Activated gamma-delta T cell treated with anti-CD3 and anti-CD28 coated beads, Interleukin-2, amount 50 U/mL, for 16 hours (primary cell): ENCODE results near the gene SMAD2.
"Not testable (repeated sequence)": the region's sequence is repeated elsewhere in the genome, so short reads cannot be mapped to it uniquely, and the experiment has no call there.

ENCODE experiments used
- DNase-seq: peaks from one replicate; pipeline ENCODE4 v3.0.0-alpha.2; 2020; ENCODE audit warnings: low read depth

Gene SMAD2

DNA sequence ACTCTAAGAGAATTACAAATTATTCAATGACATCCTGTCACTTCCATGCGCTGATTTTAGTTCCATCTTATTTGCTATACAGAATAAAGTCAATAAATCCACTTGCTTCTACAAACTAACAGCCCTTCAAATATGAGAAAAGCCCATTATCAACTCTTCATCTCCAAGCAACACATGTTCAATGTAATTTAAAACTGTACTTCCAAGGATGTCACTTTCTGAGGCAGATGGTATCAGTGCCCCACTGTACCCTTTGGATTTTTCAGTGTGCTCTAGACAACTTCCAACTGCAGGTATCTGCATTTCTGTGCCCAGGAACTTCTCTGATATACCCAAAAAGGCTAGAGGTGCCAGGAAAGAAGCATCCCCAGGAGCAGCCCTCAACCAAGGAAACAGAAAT, 87.6 kb downstream of the SMAD2 start:
- no peak for DNase-seq

DNA sequence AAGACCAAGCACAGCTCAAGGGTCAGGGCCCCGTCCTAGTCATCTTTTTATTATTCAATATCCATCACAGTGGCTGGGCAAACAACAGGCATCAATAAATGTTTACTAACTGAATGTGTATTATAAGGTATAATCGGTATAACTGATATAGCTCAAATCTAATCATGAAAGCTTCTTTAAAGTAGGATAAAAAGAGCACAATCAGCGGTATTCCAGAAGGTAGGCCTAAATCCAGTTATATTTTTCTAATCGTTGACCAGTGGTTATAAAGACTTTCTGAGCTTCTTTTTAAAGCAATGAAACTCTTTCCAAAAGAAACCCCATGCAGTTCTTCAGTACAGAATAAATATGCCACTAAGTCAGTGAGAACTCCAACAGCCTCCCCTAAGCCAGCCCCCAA, 92.1 kb downstream of the SMAD2 start:
- DNase-seq: no peak

DNA sequence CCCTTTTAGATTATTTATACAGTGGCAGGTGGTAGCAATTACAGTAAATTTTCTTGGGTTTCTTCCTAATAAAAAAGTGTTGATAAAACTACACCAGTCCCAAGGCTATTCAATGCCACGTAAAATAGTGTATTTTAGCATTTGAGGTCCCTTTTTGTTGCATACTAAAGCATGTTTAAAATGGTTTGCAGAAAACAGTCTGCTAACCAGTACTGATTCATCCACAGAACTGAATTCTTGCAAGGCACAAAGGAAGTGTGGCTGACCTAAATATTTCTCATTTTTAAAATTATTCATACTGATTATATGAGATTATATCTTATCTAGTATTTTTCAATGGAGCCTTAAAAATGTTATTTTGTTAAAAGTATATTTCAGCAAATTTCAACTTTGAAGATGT, 98.1 kb downstream of the SMAD2 start:
- no peak for DNase-seq

DNA sequence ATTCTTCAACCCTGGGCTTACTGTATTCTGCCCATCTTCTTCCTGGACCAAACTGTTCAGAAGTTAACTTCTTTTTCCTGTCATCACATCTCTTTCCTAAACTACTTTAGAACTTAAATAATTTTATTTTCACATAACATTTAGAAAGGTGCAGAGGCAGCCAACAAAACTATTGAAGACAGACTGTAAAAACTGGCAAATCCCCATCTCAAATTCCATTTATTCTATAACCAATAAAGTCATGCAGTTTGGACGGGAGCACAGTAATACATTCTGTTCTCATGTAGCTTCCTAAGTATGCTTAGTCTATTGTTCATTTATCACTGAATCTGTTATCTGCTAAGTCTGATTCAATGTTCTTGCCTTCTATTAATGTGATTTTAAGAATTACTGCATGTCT, 99.1 kb downstream of the SMAD2 start:
- no peak for DNase-seq

DNA sequence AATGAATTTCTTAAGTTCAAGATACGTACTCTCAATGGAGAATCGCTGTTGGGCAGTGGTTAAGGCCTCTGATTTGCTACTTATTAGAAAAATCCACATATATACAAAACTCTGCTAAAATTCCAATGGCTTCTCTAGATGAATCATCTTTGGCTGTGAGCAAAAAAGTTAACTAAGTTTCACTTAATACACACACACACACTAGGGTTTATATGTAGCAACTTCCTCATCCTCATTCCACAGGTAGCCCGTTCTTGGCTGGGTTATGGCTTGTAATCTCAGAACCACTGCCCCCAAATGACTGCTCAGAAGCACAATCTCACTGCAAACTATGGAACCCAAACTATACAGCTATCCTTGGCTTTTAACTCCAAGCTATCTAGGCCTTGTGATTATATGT, 99.7 kb downstream of the SMAD2 start:
- no peak for DNase-seq

DNA sequence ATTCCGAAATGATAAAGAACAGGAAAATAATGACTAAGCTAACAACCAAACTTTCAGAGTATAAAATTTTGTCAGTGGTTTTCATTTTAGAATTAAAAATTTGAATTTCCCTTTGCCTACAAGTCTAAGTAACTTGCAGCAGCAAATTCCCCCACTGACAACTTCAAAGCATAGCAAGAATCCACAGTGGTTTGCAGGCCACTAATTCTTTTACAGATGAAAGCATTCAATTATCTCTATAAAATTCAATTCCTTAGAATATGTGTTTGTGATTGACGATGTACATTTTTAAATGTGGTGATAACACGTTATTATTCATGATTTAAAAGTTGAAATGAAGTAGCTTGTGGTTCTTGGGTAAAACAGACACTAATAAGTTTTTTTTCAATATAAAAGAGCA, 100.6 kb downstream of the SMAD2 start:
- no peak for DNase-seq

DNA sequence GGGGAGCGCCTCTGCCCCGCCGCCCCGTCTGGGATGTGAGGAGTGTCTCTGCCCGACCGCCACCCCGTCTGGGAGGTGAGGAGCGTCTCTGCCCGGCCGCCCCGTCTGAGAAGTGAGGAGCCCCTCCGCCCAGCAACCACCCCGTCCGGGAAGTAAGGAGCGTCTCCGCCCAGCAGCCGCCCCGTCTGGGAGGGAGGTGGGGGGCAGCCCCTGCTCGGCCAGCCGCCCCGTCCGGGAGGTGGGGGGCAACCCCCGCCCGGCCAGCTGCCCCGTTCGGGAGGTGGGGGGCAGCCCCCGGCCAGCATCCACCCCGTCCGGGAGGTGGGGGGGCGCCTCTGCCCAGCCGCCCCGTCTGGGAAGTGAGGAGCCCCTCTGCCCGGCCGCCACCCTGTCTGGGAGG, 102.4 kb downstream of the SMAD2 start:
- not testable (repeated sequence) for DNase-seq

DNA sequence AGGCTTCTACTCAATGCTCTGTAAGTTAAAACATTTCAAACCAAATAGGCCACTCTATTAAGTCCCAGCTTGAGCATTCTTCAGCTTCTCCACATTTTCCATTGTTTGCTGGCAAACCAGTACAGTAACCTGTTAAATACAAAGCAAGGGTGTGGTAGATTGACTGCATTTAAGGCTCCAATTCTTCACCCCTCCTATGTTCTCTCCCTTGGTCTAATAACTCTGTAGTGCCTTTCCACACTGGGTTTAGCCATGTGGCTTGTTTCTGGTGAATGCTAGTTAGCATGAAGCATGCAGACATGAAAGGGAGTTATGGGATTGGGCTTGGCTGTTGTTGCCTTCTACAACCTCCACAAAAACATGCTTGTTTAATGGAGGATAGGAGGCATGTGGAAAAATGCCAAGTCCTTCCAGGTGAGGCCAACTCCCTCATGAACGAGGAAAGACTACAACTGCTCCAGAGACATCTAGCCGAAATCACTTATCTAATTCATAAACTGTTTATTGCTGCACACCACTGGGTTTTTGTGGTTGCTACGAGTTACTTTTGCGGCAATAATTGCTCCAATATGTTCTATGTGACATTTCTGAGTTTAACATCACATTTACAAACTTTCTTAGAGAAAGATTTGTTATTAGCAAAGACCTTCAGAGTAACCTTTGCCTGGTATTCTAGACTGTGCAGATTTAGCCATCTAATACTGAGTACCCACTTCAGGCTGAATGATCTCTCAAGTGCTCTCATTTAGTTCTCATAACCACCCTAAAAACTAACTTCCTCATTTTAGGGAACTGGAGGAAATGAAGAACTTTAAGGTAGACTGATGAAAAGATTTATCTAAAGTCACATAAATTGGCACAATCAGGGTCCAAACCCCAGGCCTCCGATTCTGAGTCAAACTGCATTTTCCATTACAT, 104.0 kb downstream of the SMAD2 start:
- DNase-seq: no peak

DNA sequence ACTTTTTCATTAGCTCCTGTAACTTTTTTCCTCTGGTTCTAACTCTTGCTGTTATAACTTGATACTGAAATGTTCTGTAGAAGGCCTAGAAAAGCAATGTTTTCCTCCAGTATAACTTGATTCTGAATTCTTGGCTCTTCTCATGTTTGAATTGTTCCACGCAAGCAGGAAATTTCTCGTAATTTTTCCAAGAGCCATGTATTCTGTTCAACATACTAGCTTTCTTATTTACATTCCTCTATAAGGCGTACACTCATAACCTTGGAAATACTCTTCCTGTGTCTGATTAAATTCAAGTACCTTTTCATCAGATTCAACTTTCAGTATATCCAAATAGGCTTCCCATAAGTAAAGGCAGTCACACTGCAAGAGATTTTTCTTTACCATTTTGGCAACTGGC, 109.1 kb downstream of the SMAD2 start:
- no peak for DNase-seq

DNA sequence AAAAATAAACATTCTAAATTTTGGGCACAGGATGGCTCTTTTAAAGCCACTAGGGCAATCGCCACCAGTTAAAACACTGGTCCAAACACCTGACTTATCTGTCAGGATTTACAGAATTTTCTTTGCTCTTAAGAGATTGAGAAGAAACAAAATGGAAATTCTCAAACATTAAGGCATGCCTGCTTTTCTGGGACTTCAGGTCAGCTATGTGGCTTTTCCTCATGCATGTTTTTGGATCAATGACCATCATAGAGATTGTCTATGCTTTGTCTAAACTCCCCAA, 112.7 kb downstream of the SMAD2 start:
- DNase-seq: no peak

DNA sequence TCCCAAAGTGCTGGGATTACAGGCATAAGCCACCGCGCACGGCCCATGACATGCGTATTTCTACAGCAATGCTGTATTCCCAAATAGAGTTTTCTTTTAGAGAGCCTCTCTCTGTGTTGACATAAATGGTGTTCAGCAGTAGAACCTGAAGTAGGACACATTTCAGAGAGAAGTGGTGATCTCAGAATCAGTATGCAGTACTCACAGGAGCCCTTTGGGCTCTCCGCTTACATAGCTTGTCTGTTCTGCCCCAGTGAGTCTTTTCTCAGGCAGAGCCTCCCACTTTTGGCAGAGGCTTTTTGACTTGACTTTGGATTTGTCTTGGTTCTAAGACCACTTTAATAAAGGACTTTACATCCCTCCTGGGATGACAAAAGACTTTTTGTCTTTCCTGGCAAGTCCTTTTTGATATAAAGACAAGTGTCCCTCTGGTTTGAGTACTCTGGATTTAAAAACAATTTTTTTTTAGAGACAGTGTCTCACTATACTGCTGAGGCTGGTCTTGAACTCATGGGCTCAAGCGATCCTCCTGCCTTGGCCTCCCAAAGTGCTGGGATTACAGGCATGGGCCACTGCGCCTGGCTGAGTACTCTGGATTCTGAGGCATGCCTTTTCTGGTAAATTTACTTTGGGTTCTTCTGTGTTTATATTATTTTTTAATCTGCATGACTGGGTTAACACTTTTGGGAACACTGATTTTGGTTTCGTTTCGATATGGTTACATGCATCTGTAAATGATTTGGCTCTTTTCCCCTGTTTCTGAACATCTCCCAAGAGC, 113.3 kb downstream of the SMAD2 start:
- no peak for DNase-seq

DNA sequence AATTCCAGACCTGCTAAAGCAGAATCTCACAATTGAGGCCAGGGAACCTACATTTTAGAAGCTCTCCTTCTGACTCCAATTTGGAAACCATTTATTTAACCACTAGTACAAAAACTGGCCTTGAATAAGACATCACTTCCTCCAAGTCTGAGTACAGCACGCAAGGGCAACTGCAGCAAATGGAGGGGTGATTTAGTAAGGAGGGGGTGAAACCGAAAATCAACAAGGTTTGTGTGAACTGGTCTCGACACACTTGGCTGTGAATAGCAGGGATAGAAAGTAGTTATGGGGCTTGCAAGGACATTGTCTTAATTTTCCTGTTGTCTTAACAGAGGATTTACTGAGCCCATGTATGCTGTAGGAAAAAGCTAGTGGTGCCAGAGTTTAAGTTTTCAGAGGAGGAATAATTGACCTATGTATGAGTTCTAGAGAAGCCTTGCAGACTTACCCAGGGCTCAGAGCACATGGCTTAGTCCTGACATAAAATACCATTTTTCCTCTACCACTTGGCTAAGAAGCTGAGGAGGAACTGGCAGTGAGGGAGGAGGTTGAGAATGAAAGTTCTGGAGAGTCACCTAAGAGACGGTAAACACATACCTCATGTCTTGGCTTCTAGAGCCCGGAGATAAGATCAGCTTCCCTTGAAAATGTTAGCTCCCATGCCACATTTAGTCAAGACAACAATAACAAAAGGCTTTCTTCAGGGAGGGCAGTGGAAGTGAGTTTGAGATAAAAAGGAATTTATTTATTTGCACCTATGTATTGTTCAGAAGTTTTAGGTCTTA, 114.8 kb downstream of the SMAD2 start:
- no peak for DNase-seq

DNA sequence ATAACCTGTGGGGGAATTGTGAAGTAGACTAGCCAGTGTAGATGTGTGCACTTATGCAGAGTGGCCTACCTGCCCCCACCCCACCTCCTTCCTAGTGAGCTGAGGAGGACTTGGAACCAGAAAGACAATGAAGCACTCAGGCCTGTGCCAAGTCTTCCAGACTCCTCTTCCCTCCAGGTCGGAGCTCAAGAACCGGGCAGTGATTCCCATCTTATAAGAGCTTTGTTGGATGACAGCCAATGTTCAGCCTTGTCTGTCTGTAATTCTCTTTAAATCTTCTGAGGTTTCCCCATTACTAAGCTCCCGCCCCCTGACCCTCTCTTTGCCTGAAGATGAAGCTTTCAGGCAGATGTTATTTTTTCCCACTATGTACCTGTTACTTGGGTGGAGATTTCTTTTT, 121.0 kb downstream of the SMAD2 start:
- no peak for DNase-seq

DNA sequence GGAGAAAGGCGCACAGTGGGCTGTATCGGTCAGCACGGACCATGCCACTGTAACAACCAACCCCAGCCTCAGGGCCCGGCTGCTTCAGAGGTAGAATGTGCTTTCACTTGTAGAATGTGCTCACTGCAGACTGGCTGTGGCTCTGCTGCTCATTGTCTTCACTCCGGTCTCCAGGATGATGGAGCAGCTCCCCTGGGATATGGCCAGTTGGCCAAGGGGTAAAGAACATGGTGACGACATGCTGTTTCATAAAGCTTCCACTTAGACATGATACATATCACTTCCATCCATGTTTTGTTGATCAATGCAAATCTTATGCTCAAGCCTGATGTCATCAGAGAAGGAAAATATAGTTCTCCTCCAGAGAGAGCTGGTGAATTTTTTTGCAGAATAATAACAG, 127.7 kb downstream of the SMAD2 start:
- no peak for DNase-seq

DNA sequence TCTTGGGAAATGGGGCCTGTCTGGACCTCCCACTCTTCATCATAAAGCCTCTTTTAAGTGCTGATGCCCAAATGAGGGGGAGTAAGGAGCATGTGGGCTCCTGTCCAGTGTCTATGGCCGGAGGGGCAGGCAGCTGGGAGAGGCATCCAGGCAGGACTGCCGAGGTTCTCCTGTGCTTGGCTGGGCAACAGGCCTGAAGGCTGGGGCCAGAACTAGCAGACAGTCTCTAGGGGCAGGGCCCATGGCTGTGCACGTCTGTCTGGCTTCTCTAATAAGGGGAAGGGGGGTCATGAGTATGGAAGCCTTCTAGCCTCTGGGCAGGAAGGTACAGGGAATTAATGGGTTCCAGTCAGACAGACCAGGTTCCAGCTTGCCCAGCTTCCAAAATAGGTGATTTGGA, 128.6 kb downstream of the SMAD2 start:
- no peak for DNase-seq

DNA sequence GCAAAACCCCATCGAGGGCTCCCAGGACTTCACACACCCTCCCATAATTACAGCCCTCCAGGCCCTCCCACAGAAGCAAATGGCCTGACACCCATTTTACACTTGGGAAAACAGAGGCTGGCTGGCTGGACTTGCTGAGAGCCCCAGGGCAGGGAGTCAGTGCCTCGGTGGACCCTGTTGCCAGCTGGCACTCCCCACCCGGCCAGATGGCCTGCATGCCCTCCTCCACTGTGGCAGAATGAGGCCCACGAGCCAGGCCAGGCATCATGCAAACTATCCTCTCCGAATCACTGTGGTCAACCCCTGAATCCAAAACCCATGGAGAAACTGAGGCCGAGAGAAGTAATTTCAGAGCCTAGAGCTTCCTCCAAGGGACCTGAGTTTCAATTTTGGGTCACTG, 129.7 kb downstream of the SMAD2 start:
- no peak for DNase-seq

DNA sequence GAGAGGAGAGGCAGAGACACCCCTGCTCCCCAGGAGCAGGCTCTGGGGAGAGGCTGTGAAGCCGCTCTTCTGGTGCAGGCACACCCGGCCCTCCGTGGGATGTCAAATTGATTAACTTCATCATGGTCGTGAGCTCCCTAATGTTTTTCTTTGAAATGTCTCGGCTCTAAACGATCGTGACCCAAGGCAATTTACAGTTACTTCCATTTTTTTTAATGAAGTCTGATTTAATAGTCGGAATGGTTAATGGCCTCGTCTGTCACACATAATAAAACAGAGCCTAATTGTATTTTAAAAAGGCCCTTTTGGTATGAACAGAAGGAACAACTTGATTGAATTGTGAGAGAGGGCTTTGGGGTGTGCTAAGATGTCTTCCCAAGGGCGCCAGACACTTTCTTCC, 130.2 kb downstream of the SMAD2 start:
- no peak for DNase-seq

DNA sequence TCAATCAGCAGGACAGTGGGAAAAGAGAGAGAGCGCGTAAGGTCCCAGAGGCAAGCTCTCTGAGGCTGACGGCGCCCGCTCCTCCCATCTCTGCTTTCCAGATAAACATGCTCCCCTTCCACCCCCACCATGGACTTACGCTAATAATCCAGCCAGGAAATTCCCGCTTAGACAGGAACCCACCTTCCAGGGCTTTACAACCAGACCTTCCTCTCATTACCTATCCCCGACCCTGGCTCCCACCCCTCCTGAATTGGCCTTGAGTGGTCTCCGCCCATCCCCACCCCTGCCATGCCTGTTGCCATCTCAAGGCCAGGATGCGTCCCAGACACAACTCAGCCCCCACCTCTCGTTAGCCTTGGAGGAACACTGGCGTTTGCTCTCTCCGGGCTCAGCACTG, 131.1 kb downstream of the SMAD2 start:
- DNase-seq: no peak

DNA sequence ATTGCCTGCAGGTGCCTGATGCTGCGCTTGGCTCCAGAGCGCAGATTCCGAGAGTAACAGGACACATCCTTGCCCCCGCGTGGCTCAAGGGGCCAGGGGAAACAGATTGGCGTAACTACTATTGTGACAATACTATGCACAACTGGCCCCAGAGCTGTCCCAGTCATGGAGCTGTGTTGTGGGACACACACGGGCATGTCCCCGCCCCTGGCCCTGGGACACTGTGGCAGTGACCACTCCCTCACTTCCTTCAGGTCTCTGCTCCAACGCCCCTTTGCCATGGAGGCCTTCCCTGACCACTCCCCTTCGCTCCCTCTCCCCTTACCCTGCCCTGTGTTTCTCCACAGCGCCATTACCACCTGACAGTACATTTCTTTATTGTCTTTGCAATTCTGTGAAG, 132.1 kb downstream of the SMAD2 start:
- no peak for DNase-seq

DNA sequence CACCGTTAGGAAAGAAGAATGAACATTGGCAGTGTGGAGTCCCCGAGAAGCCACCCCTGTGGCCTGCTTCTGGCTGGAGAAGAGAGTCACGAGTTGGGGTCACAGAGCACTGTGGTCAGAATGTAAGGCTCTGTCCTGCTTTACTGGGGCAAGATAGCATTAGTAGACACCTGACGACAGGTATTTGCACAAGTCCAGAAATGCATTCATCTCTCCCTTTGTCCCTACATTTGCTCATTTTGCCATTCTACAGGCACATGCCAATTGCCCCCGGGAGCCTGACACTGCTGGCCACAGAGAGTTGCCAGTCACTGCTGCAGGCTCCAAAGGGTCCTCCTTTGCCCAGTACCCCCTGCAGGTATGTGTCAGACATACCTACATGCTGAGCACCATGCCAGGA, 133.3 kb downstream of the SMAD2 start:
- DNase-seq: no peak

DNA sequence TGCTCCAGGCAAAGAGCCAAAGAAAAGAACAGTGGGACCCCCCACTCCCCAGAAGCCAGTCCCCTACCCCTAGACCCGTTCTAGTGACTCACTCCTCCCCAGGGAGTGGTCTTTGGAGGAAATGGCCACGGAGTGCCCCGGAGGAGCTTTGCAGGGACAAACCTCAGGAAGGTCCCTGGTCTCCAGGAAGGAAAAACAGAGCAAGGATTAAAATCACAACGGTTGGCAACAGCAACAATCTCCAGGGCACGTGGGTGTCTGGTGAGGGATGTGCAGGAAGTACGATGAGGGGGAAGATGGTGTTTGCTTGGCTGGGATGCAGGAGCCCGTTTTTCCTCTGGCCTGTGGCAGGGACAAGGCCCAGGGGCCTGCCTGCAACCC, 135.0 kb downstream of the SMAD2 start:
- DNase-seq: no peak

DNA sequence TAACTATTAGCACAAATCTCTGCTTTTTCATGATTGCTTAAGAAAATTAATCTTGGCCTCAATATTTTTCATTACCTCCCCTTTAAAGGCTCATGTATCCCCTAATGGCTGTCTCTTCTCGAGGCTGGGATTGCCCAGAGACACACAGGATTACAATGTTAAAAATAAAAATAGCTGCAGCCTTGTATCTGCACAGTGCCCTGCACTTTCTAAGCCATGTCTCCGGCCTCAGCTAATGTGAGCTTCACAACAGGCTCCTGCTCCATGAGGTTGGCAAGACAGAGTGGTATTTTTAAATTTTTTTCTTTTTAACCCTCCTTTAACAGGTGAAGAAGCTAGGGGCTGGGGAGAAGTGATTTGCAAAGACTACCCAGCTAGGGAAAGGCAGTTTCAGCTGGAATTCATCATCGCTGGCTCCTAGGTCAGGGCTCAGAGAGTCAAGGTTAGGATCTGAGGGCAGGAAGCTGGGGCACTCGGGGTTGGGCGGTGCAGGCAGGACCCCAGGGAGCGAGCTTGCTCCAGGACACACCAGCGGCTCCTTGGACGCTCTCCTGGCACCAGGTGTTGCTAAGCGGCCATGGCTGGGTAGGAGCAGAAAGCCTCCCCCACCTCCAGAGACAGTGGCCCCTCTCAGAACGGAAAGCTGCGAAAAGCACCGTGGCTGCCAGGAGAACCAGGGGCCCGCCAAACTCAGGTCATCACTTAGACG, 135.6 kb downstream of the SMAD2 start:
- no peak for DNase-seq
